ENCODE data around the gene ONECUT1.

Gene ONECUT1

GRCh38 chr15:52796228-52796521 lies 6.0 kb upstream of the ONECUT1 start:
- DNase-seq (ENCODE audit: low read depth): no peak
- no peak for TF ChIP-seq CTCF (conservative IDR thresholded peaks at IDR 0.05; ENCODE audit: low read depth, low read length)
- H3K4me3 ChIP-seq (ENCODE audit: low read length): no peak overlapping the region

GRCh38 chr15:52795464-52796227 lies 5.5 kb upstream of the ONECUT1 start:
- no peak overlapping the region for H3K4me3 ChIP-seq (ENCODE audit: low read length)
- no peak for TF ChIP-seq CTCF (conservative IDR thresholded peaks at IDR 0.05; ENCODE audit: low read depth, low read length)
- DNase-seq (ENCODE audit: low read depth): no peak

DNA sequence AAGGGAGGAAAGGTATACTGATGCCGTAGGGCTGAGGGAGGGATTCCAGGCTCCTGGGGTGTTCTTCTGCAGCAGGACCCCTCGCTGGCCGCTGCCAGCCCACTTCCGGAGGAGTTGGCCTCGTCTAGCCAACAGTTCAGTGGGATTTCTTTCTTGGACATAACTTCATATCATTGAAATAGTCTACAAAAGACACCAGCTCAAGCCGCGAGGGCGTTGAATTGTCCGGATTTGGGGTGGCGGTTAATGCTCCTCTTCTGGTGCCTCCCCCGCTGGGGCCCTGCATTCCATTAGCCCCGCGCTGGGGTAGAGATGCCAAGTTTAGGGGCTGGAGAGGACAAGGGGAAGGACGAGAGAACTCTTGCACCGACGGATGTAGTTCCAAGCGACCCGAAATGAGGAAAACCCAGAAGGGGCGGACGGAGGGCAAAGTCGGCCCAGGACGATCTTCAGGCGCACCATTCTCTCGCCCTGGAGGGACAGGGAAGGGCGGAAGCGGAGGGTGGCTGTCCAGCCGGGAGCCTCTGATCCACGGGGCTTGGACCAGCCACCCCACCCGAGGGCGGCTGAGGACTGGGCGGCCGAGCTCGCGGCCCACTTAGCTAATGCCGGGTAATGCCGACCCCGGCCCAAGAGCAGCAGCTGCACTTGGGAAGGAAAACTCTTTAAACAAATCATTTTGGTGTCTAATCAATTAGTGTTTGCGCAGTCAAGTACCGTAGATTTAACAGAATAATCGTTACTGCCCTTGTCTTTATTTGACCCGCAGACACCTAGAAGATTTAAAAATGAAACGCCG lies 4.7 kb upstream of the ONECUT1 start:
- no peak for DNase-seq (ENCODE audit: low read depth)
- TF ChIP-seq CTCF (conservative IDR thresholded peaks at IDR 0.05; ENCODE audit: low read depth, low read length): no peak
- no peak overlapping the region for H3K4me3 ChIP-seq (ENCODE audit: low read length)

- no peak for TF ChIP-seq CTCF (conservative IDR thresholded peaks at IDR 0.05; ENCODE audit: low read depth, low read length)
- no peak for DNase-seq (ENCODE audit: low read depth)
- no peak overlapping the region for H3K4me3 ChIP-seq (ENCODE audit: low read length)
Measured at GRCh38 chr15:52791776-52792175, 1.6 kb upstream of the ONECUT1 start.

GRCh38 chr15:52790941-52791751 lies 1.0 kb upstream of the ONECUT1 start:
- H3K4me3 ChIP-seq (ENCODE audit: low read length): peak overlapping the region; percentile 48

DNA sequence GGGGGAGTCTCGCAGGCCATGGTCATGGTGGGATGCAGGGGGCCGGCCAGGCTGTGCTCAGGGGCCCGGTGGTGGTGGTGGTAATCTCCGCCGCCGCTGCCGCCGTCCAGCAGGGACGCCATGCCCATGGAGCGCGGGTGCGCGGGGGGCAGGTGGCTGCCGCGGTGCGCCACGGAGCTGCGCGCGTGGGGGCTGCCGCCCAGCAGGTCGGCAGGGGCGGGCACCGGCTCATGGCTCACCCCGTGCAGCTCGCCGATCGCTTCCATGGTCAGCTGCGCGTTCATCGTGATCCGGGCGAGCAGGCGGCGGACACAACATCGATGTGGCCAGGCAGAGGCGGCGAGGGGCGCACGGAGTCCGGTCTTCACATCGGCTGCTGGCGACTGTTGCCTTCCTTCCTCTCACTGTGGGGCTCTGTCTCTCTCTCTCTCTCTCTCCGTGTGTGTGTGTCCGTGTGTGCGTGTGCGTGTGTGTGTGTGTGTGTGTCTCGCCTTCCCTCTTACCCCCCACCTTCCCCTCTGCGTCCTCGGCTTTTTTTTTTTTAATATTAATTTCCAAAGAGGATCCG lies 451 bp downstream of the ONECUT1 start:
- no peak for DNase-seq (ENCODE audit: low read depth)

More at GRCh38 chr15:52790941-52791751, 1.0 kb upstream of the ONECUT1 start:
- DNase-seq (ENCODE audit: low read depth): no peak
- peak; percentile 32 for TF ChIP-seq CTCF (conservative IDR thresholded peaks at IDR 0.05; ENCODE audit: low read depth, low read length)

More for the DNA sequence above, 451 bp downstream of the ONECUT1 start:
- no peak for TF ChIP-seq CTCF (conservative IDR thresholded peaks at IDR 0.05; ENCODE audit: low read depth, low read length)
- peak overlapping the region; percentile 37 for H3K4me3 ChIP-seq (ENCODE audit: low read length)
